Gastroesophageal sphincter (tissue), 3 donors: ENCODE measurements around the gene SP110.

ENCODE experiments used
- POLR2AphosphoS5 ChIP-seq: sonication (generic); formaldehyde crosslinking; IDR thresholded peaks from one replicate; pipeline ENCODE4 v1.6.1; 2017; ENCODE audit warnings: antibody characterized with exemption
- TF ChIP-seq, protein P1 (sequence below), 4 experiments: fragments of 200-600 bp in 2 of 4; fragments of 450-650 bp in 2 of 4; sonication (generic) in 1 of 4; IDR thresholded peaks; one replicate each; pipeline ENCODE4 v1.5.1; 2017 to 2019; ENCODE audit warnings: antibody characterized with exemption in 4 of 4, mild to moderate bottlenecking in 2 of 4, moderate library complexity in 2 of 4

DNA sequence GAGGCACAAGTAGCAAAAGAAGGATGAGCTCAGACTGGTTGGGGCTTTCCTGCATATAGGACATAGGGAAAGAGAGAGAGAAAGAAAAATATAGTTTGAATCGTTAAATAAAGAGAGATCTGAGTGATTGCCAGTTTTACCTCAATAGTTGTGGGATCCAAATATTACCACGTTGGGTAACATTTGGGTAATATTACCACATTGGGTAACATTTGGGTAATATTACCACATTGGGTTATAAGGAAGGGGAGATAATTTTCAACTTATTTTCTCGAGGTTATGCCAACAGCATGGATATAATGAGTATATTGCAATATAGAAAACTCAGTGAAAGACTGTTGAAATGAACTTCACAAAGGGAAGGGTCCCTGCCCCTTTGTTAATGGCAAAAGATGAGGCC lies 26.4 kb upstream of the SP110 start:
- TF ChIP-seq, protein P1, sequence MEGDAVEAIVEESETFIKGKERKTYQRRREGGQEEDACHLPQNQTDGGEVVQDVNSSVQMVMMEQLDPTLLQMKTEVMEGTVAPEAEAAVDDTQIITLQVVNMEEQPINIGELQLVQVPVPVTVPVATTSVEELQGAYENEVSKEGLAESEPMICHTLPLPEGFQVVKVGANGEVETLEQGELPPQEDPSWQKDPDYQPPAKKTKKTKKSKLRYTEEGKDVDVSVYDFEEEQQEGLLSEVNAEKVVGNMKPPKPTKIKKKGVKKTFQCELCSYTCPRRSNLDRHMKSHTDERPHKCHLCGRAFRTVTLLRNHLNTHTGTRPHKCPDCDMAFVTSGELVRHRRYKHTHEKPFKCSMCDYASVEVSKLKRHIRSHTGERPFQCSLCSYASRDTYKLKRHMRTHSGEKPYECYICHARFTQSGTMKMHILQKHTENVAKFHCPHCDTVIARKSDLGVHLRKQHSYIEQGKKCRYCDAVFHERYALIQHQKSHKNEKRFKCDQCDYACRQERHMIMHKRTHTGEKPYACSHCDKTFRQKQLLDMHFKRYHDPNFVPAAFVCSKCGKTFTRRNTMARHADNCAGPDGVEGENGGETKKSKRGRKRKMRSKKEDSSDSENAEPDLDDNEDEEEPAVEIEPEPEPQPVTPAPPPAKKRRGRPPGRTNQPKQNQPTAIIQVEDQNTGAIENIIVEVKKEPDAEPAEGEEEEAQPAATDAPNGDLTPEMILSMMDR (IDR thresholded peaks at IDR 0.05): no peak
- no peak for TF ChIP-seq POLR2AphosphoS5
